Tibial artery (tissue), 4 donors: ENCODE data around the gene BRMS1.

Experiments
- DNase-seq, 2 donors: peaks; one replicate each; pipeline ENCODE4 v3.0.0-alpha.2; 2019
- H3K27ac ChIP-seq, 2 donors: fragments of 200-600 bp; sonication (generic) in 1 of 2; 1 replicate in 1 of 2; 2 replicates in 1 of 2; pipeline ENCODE4 v1.5.1; 2018 to 2019; ENCODE audit warnings: mild to moderate bottlenecking in 1 of 2
- H3K27me3 ChIP-seq, 2 donors: fragments of 200-600 bp; sonication (generic) in 1 of 2; one replicate each; pipeline versions ENCODE4 v1.5.1 to v1.6.0; 2016 to 2019
- H3K36me3 ChIP-seq, 3 donors: fragments of 200-600 bp; sonication (generic) in 2 of 3; one replicate each; pipeline ENCODE4 v1.5.1; 2016 to 2019; ENCODE audit warnings: mild to moderate bottlenecking in 2 of 3
- H3K4me1 ChIP-seq, 4 donors: fragments of 200-600 bp; sonication (generic) in 2 of 4; 1 replicate in 3 of 4; 2 replicates in 1 of 4; pipeline ENCODE4 v1.5.1; 2016 to 2019
- H3K4me3 ChIP-seq, 2 donors: fragments of 200-600 bp; sonication (generic) in 1 of 2; 1 replicate in 1 of 2; 2 replicates in 1 of 2; pipeline ENCODE4 v1.5.1; 2018 to 2019; ENCODE audit warnings: mild to moderate bottlenecking in 2 of 2
- H3K9me3 ChIP-seq, 3 donors: fragments of 200-600 bp; sonication (generic) in 1 of 3; one replicate each; pipeline ENCODE4 v1.5.1; 2016 to 2019
- CTCF ChIP-seq, 2 experiments: fragments of 200-600 bp in 1 of 2; fragments of 450-650 bp in 1 of 2; IDR thresholded peaks; one replicate each; pipeline ENCODE4 v1.5.1; 2017 to 2019; ENCODE audit warnings: antibody characterized with exemption in 2 of 2, mild to moderate bottlenecking in 1 of 2, moderate library complexity in 1 of 2
- intact Hi-C: fragments of 100-400 bp; cut with DNase I; formaldehyde crosslinking; loops from one replicate; pipeline ENCODE4 v1.15.0; 2023; ENCODE audit warnings: low total_unique reads

The BRMS1 gene

GRCh38 chr11:66341502-66342126 is 3.3 kb downstream of the BRMS1 start:
- H3K27me3 ChIP-seq, result no peaks in the 10 kb centered on the region
- no peak overlapping the region for H3K27ac ChIP-seq
- H3K4me1 ChIP-seq, result peaks cover 11 to 43% (median 34%) of the 10 kb centered on the region in 4 donors
- intact Hi-C loops, result no loop called here
- H3K9me3 ChIP-seq, result no peaks in the 10 kb centered on the region
- peaks cover 22 to 60% (median 36%) of the 10 kb centered on the region in 3 donors for H3K36me3 ChIP-seq
- TF ChIP-seq CTCF (IDR thresholded peaks at IDR 0.05), result no peak
- H3K4me3 ChIP-seq, result no peak overlapping the region
- DNase-seq, result peak in 1 of 2 donors; percentile 9

DNA sequence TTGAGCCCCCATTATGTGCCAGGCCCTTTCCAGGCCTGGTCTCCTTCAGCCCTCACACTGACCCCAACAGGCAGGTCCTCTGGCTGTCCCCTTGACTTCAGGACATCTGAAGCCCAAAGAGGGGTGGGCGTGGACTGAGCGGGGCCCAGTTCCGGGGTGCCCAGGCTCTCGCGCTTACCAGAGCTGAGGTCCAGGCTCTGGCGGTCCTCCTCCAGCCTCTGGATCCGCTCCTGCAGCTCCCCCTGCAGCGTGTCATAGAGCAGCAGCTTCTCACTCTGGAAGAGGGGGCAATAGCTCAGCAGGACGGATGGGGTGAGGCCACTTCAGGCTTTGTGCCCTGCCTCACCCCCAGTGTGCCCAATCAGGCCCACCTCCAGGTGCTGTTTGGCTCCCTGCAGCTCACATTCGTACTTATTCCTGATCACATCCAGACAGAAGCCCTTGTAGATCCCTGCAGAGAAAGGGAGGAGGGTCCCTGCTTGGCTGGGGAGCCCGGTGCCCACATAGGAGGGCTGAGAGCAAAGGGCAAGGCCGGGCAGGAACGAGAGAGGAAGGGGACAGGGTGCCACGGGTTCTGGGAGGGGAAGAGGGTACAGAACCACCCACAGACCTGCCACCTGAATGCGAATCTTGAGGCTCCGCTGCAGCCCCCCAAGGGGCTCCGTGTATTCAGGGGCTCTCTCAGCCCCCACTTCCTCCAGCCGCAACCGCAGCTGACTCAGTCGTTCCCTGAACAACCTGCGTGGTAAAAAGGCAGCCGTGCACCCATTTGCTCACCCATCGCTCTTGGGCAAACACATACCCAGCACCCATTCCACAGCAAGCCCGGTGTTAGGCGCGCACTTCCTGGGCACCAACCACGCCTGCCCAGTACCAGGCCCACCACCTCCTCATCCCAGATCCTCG is 4.1 kb downstream of the BRMS1 start:
- no peaks in the 10 kb centered on the region for H3K9me3 ChIP-seq
- H3K36me3 ChIP-seq, result peaks cover 22 to 60% (median 36%) of the 10 kb centered on the region in 3 donors
- H3K4me1 ChIP-seq, result peaks cover 4 to 43% (median 34%) of the 10 kb centered on the region in 4 donors
- TF ChIP-seq CTCF (IDR thresholded peaks at IDR 0.05), result no peak
- peak in 1 of 2 donors; percentile 12 for DNase-seq
- no peak overlapping the region for H3K4me3 ChIP-seq
- no peaks in the 10 kb centered on the region for H3K27me3 ChIP-seq
- intact Hi-C loops, result no loop called here
- H3K27ac ChIP-seq, result no peak overlapping the region

GRCh38 chr11:66339686-66340483 is 5.0 kb downstream of the BRMS1 start:
- Histone ChIP-seq H3K4me1 (peaks cover 0 to 45% (median 37%) of the 10 kb centered on the region in 4 donors), H3K9me3 (no peaks in the 10 kb centered on the region), H3K4me3 (no peak overlapping the region), H3K27me3 (no peaks in the 10 kb centered on the region), H3K27ac (no peak overlapping the region), H3K36me3 (peaks cover 22 to 60% (median 36%) of the 10 kb centered on the region in 3 donors)
- peak in 1 of 2 donors; percentile 13 for DNase-seq
- TF ChIP-seq CTCF (IDR thresholded peaks at IDR 0.05), result no peak
- intact Hi-C loops, result no loop called here

DNA sequence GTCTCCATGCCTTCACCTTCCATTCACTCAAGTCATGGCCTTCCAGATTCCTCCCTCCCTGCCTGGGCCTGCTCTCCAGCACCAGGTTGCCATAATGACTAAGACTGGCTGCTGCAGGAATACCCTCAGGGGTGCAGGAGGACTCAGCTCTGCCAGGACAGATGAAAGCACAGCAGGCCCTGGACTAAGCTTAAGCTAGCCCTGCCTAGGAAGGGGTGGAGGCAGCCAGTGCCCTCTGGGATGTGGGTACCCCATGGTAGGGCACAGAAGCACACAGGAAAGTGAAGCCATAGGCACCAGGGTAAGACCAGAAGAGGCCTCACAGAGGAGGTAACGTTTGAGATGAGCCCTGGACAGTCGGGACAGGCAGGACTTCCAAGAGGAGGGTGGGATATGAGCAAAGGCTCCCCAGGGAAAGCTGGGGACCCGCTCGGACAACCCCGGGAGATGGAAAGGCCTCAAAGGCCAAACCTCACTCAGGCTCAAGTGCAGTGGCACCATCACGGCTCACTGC is 5.7 kb downstream of the BRMS1 start:
- no peaks in the 10 kb centered on the region for H3K27me3 ChIP-seq
- H3K4me3 ChIP-seq, result no peak overlapping the region
- peaks cover 22 to 62% (median 36%) of the 10 kb centered on the region in 3 donors for H3K36me3 ChIP-seq
- intact Hi-C loops, result no loop called here
- TF ChIP-seq CTCF (IDR thresholded peaks at IDR 0.05), result no peak
- peaks cover 0 to 47% (median 37%) of the 10 kb centered on the region in 4 donors for H3K4me1 ChIP-seq
- peak in 1 of 2 donors; percentile 10 for DNase-seq
- H3K9me3 ChIP-seq, result no peaks in the 10 kb centered on the region
- no peak overlapping the region for H3K27ac ChIP-seq
